IPS-NIHi7 (cell line): ENCODE results near the gene RASAL2.
"Not testable (repeated sequence)": the region's sequence is repeated elsewhere in the genome, so short reads cannot be mapped to it uniquely, and the experiment has no call there.

Experiments
- DNase-seq: peaks from one replicate; pipeline ENCODE4 v3.0.0; 2012; ENCODE audit warnings: mixed read lengths; ENCODE audit errors: extremely low spot score

RASAL2 gene

DNA sequence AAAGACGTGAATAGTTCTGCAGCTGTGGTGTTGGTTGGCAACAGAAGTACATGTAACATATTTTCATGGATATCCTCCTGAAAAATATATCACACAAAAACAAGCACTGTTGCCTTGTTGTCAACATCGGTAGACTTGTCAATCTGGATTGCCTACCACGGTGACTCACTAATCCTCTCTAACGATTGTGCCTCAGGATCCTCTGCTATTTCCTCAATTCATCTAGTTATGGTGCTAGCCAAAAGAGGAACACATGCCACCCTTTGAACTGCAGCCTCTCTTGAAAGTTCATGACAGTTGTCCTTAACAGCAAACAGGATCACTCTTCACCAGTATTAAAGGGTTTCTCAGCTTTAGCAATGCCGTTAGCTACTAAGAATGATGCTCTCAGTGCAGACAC, 25.7 kb downstream of the RASAL2 start:
- no peak for DNase-seq

DNA sequence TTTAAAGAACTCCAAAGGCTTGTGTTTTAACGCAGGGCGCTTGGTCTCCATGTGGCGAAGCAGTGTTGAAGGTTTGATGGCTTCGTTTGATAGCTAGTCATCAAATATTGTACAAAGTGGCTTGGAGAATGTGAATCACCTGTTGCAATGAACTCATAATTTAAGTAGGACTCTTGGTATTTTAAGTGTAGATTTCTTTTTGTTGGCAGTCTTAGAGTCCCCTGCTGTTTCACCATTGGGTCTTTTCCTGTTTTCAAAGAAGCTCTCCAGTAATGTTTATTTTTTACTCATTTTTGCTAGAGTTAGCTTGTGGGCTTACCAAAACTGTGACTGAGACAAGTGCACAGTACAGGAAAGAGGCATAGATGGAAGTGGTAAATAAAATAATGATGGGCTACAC, 26.2 kb downstream of the RASAL2 start:
- no peak for DNase-seq

DNA sequence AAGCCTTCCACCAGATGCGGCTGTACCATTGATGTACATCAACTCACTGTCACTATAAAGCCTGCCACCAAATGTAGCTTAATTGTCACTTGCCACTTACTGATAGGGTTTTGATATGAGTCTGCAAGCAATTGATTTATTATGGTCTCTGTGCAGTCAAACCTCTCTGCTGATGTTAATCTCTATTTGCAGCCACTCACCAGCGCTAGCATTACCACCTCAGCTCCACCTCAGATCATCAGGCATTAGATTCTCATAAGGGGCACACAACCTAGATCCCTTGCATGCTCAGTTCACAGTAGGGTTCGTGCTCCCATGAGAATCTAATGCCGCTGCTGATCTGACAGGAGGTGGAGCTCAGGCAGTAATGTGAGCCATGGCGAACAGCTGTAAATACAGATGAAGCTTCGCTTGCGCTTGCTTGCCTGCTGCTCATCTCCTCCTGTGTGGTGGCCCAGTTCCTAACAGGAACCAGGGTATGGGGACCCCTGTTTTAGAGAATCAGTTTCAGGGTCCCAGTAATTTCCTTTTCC, 26.7 kb downstream of the RASAL2 start:
- DNase-seq = not testable (repeated sequence)

DNA sequence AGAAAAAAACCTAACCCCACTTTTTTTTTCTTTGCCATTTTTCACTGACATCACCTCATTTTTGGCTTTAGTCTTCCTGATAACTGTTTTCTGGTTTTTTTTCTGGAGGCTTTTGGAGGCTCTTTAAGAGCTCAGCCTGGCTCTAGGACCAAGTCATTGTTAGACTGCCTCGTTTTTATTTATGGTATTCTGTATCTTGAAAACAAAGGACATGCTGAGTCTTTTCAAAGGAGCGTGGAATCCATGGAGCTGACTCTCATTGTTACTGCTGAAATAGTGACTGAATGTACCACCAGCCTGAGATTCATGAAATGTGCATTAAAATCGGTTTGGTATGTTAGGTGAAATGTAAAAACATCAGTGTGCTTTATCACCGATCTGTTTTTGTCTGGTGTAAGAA, 28.0 kb downstream of the RASAL2 start:
- DNase-seq = no peak

DNA sequence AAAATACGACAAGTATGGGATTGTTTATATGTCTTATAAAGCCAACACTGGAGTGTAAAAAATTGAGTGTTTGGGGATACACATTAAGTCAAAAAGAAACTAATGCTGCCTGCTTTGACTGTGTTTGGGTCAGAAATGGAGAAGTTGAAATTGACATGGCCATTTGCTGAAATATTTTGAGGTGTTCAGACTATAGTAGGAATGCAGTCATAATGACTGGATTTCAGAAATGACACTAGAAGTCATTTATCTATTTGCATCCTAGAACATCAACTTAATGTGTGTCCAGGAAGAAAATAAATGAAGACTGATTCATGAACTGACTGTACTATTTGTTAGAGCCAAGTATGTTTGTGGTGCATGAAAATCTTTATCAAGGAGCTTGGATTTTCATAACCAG, 28.4 kb downstream of the RASAL2 start:
- DNase-seq = no peak

DNA sequence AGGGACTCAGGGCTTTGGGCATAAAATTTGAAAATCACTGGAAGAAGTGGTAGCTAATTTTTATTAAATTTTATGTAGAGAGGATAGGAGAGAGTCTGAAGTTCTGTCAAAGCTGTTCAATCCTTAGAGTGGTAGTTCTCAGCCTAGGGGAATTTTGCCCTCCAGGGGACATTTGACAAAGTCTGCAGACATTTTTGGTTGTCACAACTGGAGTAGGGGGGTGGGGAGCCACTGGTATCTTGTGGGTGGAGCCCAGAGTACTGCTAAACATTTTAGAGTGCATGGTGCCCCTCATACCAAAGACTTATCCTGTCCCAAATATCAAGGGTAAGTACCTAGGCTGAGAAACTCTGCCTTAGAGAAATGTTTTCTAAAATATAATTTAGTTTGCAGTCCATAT, 30.2 kb downstream of the RASAL2 start:
- DNase-seq = no peak

DNA sequence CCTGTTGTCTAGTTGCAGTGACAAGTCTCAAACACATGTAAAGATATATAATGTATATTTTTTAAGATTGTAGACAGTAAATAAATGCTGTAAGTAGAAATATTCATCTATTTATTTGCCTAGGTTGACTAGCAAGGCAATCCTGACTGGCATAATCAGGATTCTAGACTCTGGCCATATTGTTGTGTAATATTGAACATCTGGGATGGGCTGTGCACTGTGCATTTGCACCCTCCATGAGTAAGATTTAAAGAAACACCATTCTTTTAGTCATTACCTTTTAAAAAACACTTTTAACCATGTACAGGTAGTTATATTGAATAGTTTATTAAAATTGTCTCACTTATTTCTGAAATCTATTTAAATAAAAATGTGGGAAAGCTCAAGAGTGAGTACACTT, 32.4 kb downstream of the RASAL2 start:
- no peak for DNase-seq

DNA sequence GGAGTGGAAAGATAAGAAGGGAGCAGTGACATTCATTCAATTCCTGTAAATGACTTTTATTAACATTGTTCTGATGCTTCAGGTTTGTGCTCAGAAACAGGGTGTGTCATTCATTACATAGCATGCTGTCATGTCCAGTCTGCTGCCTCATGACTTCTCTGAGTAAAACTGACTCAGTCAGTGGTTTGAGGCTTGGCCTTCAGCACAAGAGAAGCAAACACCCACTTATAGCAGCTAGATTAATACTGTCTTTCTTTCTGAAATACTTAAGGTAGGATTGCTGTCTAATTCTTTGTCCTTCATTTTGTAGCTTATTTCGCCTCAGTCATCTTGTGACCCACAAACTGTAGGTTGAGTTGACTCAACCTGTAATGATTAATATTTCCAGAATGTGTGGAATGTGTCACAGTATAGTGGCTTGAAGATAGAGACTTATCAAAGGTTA, 32.9 kb downstream of the RASAL2 start:
- DNase-seq = no peak

DNA sequence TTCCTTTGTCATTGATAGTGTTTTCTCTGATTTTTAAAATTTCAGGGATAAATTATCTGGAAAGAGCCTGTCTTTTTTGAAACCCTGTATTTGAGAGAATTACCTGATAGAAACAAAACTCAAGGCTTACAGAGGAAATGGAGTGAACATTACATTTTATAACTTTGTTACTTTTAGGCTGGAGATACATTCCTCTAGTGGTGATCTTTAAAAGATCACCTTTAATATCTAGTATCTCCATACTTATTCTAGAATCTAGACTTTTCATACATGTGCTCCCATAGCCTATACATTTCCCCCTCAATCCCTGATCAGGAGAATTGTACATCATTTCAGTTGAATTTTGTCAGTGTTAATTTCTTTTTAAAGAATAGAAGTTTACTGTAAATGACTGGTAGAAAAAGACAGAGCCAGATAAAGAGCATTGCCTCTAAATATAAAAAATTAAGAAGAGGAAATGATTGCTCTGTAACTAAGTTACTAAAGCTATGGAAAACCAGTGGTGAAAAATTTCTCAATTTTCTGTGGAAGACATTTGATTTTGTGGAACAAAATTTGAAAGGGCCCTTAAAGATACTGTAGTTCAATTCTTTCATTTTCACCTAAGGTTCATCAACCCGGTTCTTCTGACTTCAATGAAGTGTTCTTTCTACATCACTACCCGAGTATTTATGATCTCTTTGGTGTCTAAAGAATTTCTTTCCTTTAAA, 33.7 kb downstream of the RASAL2 start:
- DNase-seq = no peak

DNA sequence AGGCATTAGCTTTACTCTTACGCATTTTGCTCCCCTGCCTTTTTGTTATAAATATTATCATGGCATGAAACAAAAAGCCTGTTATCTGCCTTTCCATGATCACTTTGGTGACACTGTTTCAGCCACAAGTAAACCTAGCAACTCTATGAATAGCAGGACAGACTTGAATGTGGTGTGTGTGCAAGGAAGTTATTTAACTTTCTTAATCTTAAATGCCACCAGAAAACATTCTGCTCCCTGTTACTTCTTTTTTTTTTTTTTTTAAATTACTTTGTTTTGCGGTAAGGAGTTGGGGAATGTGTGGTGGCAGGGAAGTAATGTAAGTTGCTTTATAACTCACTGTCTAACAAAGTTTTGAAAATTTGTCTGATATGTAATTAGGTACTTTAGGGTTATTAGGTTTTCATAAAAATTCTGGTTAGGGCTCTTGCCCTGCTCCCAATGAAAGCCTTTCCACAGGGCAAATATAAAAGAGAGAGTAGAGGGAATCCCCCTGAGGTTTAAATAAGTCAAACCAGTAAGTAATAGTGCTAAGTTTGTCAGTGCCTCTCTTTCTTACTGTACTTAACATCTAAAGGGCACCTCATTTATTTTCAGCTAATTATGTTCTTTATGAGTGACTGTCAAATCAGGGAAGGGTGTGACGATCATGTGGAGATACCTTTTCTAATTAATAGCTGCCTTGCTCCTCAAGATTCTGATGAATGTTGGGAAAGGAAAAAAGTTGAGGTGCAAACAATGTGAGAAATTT, 39.5 kb downstream of the RASAL2 start:
- DNase-seq = no peak

DNA sequence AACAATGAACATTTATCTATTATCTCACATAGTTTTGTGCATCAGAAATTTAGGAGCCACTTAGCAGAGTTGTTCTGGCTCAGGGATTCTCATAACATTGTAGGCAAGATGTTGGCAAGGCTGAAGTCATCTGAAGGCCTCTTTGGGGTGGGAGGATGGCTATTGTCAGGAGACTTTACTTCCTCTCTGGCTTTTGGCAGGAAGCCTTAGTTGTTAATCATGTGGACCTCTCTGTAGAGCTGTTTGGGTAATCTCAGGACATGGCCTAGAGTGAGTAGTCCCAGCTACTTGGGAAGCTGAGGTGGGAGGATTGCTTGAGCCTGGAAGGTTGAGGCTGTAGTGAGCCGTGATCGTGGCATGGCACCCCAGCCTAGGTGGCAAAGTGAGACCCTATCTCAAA, 40.2 kb downstream of the RASAL2 start:
- DNase-seq = no peak

DNA sequence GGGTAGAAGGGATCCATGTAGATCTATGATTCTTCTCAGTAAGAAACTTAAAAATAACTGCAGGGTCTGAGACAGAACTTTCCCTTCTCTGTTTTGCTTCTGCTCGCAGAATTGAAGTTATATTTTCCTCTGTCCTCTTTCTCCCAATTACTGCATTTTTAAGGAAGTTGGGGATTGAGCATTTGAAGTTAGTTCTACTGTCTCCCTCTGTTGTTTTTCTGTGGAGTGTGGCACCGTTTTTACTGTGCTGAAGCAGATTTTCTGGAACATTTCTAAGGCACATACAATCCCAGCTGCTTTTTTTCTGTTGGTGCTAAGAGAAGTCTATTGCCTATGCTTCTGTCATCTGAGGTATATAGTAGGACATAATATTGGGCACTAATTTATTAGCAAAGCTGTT, 43.3 kb downstream of the RASAL2 start:
- no peak for DNase-seq

DNA sequence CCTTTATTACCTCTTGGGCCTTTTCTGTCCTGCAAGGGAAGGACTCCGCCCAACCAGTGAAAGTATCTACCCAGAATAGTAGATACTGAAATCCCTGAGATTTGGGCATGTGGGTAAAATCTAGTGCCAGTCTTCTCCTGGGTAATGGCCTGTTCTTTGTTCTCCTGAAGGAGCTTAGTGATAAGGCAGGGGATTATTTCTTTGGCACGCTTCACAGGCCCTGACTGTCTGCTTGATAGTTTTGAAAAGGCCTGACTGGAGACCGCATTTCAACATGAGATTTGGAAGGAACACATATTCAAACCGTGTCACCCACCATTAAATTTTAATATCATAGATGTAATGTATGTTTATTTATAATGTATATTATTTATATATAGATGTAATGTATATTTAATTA, 48.9 kb downstream of the RASAL2 start:
- no peak for DNase-seq

DNA sequence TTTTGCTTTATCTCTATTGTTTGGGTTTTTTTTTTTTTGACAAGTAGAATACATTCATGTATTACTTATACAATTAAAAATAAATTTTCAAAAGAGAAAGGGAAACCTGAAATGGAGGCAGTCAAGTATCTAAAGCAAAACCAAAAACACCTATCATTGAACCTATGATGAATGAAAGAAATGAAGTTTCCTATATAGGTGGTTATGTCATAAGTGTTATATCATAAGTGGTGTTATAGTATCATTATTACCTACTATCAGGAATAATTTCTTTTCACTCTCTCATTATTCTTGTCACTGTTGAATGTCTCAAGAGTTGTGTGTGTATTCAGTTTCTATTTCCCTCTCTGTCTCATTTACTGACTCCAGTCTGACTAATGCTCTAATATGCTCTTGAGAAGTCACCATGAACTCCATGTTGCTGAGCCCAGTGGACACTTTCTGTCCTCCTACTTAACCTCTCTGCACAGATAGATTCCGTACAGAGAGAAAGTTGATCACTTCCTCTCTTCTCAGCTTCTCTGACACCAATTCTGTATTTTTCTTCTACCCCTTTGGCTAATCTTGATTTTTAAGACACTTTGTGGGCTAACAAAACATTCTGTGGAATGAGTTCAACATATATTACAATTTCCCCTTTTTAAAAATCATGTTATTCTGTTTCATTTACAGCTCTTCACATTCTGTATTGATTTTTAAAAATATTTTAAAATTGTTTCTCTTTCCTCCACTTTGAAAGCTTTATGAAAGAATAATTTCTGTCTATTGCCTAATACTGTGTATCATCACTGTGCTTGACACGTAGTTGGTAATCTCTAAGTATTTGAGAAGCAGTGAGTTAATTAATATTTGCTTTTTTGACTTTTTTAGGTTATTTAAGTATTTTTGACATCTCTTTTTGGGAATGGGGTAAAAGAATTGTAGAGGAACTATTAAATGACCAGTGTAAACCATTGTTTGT, 50.1 kb downstream of the RASAL2 start:
- DNase-seq = no peak

DNA sequence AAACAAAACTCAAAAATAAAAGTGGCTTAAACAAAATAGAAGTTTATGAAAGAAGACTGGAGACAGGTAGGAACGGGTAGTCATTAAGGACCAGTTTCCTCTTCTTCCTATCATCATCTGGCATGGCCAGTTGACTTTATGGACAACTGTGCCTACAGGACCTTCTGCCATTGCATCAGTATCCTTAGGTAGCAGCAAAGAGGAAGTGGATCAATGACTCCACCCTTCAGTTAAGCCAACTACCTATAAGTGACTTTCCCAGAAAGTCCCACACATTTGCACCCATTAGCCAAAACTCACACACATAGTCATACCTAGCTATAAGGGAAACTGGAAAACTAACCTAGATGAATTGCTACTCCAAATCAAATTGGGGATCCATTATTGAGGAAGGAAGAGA, 51.7 kb downstream of the RASAL2 start:
- no peak for DNase-seq

DNA sequence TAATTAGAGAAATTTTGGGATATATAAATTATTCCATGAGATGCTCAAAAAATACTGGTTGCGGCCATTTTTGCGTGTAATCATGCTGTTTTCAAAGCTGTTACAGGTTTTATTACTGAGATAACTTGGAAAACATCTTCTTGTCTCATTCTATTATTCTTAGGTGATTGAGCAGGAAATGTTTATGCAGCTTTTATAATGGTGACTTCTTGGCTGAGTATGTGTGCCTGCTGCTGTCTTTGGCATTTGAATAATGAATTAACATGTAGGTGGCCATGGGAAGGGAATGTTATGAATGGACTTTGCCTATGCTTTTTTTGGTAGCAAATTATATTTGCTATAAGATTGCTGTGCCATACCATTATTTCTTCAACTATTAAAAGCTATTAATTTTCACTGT, 52.5 kb downstream of the RASAL2 start:
- DNase-seq = no peak

DNA sequence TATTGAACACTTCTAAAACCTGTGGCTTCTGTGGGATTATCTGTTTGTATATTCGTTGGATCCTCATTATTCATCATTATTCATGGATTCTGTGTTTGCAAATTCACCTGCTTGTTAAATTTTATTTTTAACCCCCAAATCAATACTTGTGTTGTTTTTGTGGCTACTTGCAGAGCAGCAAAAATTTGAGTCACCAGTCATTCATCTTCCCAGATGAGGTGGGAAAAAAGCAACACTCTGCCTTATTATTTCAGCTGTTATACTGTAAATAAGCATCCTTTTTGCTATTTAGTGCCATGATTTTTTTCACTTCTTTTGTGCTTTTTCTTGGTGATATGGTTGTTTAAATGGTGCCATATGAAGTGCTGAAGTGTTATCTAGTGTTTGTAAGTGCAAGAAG, 56.7 kb downstream of the RASAL2 start:
- no peak for DNase-seq

DNA sequence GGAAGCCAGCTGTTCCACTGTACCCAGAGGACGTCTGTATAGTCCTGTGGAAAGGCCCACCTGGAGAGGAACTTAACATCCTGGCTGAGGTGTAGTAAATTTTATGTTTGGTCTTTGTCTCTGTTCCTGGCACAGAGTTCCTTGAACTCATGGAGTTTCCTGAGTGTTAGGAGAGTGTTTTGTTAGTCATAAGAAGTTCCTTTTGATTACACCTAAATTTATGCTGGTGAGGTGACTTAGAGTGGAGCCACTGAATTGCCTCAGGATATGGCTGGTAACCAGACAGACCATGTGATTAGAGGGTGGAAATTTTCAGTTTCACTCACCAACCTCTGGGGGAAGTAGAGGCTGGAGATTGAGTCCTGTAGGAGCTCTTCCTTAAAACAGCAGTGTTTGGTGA, 57.9 kb downstream of the RASAL2 start:
- DNase-seq = no peak

DNA sequence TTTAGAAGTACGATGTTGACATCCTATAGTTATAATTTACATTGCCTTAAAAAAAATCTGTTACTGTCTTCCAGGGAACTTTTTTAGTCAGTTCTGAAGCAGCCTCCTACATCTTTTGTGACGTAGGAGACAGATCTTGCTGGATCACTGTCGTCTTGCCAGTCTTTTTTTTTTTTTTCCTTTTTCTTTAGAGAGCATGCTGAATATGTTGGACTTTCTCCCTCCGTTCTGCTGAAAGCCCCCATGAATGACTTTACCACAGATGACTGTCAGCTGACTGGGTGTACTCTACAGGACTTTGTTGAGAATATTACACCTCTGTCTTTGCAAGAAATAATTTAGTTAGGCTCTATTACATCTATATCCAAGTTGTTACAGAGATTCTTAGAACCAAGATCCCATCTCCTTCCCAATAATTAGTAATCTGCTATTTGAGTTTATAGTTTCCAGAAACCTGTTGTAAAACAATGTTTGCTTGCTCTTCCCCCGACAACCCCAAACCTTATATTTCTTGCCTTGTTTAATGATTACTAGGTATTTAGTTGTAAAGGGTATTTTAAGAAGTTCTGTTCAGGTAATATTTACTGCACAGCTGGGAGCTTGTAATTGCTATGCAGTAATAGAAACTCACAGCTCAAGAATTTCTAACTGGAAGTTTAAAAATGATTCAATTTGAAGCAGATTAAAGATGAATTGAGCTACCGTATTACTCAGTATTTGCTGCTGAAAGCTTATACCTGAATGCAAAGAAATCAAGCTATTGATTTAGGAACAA, 61.8 kb downstream of the RASAL2 start:
- DNase-seq = no peak

DNA sequence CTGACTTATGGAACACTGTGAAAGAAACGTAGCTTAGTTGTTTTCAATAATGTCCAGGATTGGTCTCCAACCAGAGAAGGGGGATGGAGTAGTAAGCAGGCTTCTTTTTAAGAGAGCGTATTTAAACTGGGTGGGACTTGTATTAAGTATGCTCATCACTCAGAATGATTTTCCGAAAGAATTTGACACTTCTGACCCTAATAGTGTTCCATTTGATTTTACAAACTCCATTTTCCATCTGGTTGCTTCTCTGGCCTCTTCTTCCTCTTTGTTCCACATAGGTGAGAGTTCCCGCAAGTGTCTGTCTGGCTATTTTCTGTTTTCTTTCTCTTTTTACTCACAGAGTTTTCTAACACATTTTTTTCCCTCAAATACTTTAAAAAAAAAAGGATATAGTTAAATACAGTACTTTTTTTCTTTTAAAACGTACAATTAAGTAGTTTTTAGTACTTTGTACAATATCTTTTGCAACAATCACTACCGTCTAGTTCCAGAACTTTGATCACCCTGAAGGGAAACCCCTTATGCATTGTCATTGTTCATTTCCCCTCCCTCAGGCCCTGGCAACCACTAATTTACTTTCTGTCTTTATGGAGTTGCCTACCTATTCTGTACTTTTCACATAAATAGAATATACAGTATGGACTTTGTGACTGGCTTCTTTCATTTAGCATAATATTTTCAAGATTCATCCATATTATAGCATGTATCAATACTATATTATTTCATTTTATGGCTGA, 67.0 kb downstream of the RASAL2 start:
- no peak for DNase-seq

DNA sequence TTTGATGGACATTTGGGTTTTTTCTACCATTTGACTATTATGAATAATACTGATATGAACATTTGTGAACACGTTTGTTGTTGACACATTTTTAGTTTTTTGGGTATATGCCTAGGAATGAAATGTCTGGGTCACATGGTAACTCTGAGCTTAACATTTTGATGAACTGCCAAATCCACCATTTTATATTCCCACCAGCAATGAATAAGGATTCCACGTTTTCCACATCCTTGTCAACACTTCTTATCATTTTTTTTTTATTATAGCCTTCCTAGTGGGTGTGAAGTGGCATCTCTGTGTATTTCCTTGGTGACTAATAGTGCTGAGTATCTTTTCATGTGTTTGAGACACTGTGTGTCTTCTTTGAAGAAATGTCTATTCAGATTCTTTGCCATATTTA, 67.6 kb downstream of the RASAL2 start:
- DNase-seq = no peak
